Measurements from ENCODE around the gene ABCG5.

Gene ABCG5

GRCh38 chr2:43826305-43827250 lies 12.1 kb downstream of the ABCG5 start:
- Mint-ChIP-seq H3K4me3 (no peak overlapping the region), H3K4me1 (ENCODE audit: low read depth) (peaks cover 3% of the 10 kb centered on the region), H3K27me3 (peaks cover 51% of the 10 kb centered on the region), H3K9me3 (no peaks in the 10 kb centered on the region), H3K27ac (no peak overlapping the region), H3K36me3 (ENCODE audit: low read depth) (no peaks in the 10 kb centered on the region)

DNA sequence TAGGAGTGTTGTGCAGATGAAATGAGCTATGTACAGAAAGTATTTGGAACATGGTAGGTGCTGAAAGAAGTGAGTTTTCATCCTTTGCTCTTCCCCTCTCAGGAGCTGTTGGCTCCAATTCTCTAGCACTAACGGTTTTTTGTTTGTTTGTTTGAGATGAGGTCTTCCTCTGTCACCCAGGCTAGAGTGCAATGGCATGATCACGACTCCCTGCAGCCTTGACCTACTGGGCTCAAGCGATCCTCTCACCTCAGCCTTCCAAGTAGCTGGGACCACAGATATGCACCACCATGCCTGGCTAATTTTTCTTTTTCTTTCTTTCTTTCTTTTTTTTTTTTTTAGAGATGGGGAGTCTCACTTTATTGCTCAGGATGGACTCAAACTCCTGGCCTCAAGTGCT lies 12.8 kb downstream of the ABCG5 start:
- Mint-ChIP-seq H3K4me3 (no peak overlapping the region), H3K36me3 (ENCODE audit: low read depth) (no peaks in the 10 kb centered on the region), H3K9me3 (no peaks in the 10 kb centered on the region), H3K4me1 (ENCODE audit: low read depth) (no peaks in the 10 kb centered on the region), H3K27me3 (peaks cover 52% of the 10 kb centered on the region), H3K27ac (no peak overlapping the region)

DNA sequence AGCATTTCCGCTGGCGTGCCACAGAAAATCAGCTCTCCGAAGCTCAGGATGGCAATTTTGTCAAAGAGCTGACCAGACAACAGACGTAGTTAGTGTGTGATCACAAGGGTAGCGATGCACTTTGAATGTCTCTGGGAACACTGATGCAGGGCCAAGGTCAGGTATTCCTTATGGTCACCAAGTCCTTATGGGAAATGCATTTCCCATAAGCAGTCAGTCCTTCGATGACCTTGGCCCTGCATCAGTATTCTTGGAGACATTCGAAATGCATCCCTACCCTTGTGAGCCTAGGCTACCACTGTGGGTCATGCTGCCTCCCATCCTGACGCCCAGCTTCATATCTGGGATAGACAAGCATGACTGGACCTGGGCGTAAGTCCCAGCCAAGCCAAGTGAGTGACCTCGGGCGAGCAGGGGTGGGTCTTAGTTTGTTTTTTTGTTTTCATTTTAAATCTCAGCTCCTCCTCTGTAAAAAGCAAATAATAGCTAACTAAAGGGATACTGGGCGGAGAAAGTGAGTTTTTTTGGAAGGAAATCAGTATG lies 13.6 kb downstream of the ABCG5 start:
- no peaks in the 10 kb centered on the region for H3K36me3 Mint-ChIP-seq (ENCODE audit: low read depth)
- no peak overlapping the region for H3K4me3 Mint-ChIP-seq
- H3K27ac Mint-ChIP-seq = no peak overlapping the region
- no peaks in the 10 kb centered on the region for H3K9me3 Mint-ChIP-seq
- peaks cover 52% of the 10 kb centered on the region for H3K27me3 Mint-ChIP-seq
- H3K4me1 Mint-ChIP-seq (ENCODE audit: low read depth) = no peaks in the 10 kb centered on the region

- Mint-ChIP-seq H3K27ac (no peak overlapping the region), H3K4me3 (no peak overlapping the region), H3K36me3 (ENCODE audit: low read depth) (no peaks in the 10 kb centered on the region), H3K4me1 (ENCODE audit: low read depth) (no peaks in the 10 kb centered on the region), H3K27me3 (peaks cover 51% of the 10 kb centered on the region), H3K9me3 (no peaks in the 10 kb centered on the region)
Observed at GRCh38 chr2:43824512-43824911, 14.1 kb downstream of the ABCG5 start.

DNA sequence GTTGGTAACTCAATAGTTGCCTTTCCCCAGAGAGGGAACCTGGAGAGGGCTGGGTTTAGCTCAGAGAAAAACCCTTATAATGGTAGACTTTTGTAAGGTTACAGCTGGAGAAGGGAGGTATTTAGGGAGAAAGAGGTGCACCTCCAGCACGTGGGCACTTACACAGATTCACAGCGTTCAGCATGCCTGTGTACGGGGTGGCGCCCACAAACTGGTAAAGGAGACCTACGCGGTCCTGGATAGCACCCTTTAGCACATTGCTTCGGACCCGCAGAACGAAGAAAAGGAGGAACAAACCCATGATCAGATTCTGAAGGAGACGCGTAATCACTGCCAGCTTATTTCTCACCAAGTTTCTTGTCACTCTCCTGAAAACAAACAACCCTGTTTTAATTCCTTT lies 14.9 kb downstream of the ABCG5 start:
- Mint-ChIP-seq H3K4me3 (no peak overlapping the region), H3K4me1 (ENCODE audit: low read depth) (peaks cover 5% of the 10 kb centered on the region), H3K27ac (no peak overlapping the region), H3K27me3 (peaks cover 47% of the 10 kb centered on the region), H3K9me3 (no peaks in the 10 kb centered on the region), H3K36me3 (ENCODE audit: low read depth) (no peaks in the 10 kb centered on the region)

GRCh38 chr2:43822839-43823238 lies 15.8 kb downstream of the ABCG5 start:
- peaks cover 44% of the 10 kb centered on the region for H3K27me3 Mint-ChIP-seq

GRCh38 chr2:43819491-43820163 lies 19.0 kb downstream of the ABCG5 start:
- Mint-ChIP-seq H3K27me3 (peaks cover 38% of the 10 kb centered on the region), H3K27ac (no peak overlapping the region), H3K9me3 (no peaks in the 10 kb centered on the region)

More at GRCh38 chr2:43822839-43823238, 15.8 kb downstream of the ABCG5 start:
- no peaks in the 10 kb centered on the region for H3K36me3 Mint-ChIP-seq (ENCODE audit: low read depth)
- H3K4me3 Mint-ChIP-seq = no peak overlapping the region
- no peaks in the 10 kb centered on the region for H3K9me3 Mint-ChIP-seq
- no peak overlapping the region for H3K27ac Mint-ChIP-seq
- peaks cover 12% of the 10 kb centered on the region for H3K4me1 Mint-ChIP-seq (ENCODE audit: low read depth)

GRCh38 chr2:43818761-43819160 lies 19.9 kb downstream of the ABCG5 start:
- Mint-ChIP-seq H3K27ac (peak overlapping the region; percentile 28), H3K9me3 (no peaks in the 10 kb centered on the region), H3K4me3 (no peak overlapping the region), H3K4me1 (ENCODE audit: low read depth) (peaks cover 12% of the 10 kb centered on the region), H3K27me3 (peaks cover 29% of the 10 kb centered on the region), H3K36me3 (ENCODE audit: low read depth) (no peaks in the 10 kb centered on the region)

More at GRCh38 chr2:43819491-43820163, 19.0 kb downstream of the ABCG5 start:
- H3K36me3 Mint-ChIP-seq (ENCODE audit: low read depth) = no peaks in the 10 kb centered on the region
- peaks cover 12% of the 10 kb centered on the region for H3K4me1 Mint-ChIP-seq (ENCODE audit: low read depth)
- no peak overlapping the region for H3K4me3 Mint-ChIP-seq

- no peak overlapping the region for H3K27ac Mint-ChIP-seq
- peaks cover under 1% of the 10 kb centered on the region for H3K27me3 Mint-ChIP-seq
- H3K36me3 Mint-ChIP-seq (ENCODE audit: low read depth) = no peaks in the 10 kb centered on the region
- H3K4me3 Mint-ChIP-seq = no peak overlapping the region
- peaks cover 12% of the 10 kb centered on the region for H3K4me1 Mint-ChIP-seq (ENCODE audit: low read depth)
- H3K9me3 Mint-ChIP-seq = no peaks in the 10 kb centered on the region
Observed at GRCh38 chr2:43814711-43815110, 23.9 kb downstream of the ABCG5 start.

- Mint-ChIP-seq H3K4me1 (ENCODE audit: low read depth) (no peaks in the 10 kb centered on the region), H3K27ac (no peak overlapping the region), H3K4me3 (no peak overlapping the region), H3K36me3 (ENCODE audit: low read depth) (no peaks in the 10 kb centered on the region), H3K9me3 (no peaks in the 10 kb centered on the region), H3K27me3 (no peaks in the 10 kb centered on the region)
Observed at GRCh38 chr2:43812947-43813346, 25.7 kb downstream of the ABCG5 start.

DNA sequence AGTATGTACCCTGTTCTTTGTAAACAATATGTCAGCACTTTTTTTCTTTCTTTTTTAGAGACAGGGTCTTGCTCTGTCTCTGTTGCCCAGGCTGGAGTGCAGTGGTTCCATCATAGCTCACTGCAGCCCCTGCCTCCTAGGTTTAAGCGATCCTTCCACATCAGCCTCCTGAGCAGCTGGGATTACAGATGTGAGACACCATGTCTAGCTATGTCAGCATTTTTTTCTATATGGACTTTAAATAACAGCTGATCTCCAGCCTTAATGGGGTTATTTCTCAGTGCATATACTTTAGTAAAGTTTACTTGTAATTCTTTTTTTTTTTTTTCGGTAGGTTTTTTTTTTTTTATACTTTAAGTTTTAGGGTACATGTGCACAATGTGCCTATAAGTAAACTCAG lies 26.6 kb downstream of the ABCG5 start:
- no peak overlapping the region for H3K27ac Mint-ChIP-seq
- H3K27me3 Mint-ChIP-seq = no peaks in the 10 kb centered on the region
- H3K36me3 Mint-ChIP-seq (ENCODE audit: low read depth) = no peaks in the 10 kb centered on the region
- no peak overlapping the region for H3K4me3 Mint-ChIP-seq
- H3K4me1 Mint-ChIP-seq (ENCODE audit: low read depth) = no peaks in the 10 kb centered on the region
- no peaks in the 10 kb centered on the region for H3K9me3 Mint-ChIP-seq

DNA sequence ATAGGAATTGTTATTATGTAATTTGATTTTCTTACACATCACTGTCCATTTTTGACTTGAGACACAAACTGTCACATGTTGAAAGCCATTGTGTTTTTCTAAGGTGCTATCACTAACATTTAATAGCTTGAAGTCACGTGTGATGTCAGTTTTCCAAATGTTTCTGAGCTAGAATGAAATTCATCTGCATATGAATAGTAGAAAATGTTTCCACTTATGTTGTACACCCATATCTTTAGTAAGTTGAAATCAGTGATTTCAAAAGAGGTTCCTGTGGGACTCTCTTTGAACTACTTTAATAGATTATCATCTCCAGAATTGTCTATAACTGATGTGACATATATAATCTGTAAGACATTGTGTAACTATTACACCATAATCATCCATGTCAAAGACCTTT lies 27.8 kb downstream of the ABCG5 start:
- Mint-ChIP-seq H3K4me1 (ENCODE audit: low read depth) (no peaks in the 10 kb centered on the region), H3K27me3 (no peaks in the 10 kb centered on the region), H3K9me3 (no peaks in the 10 kb centered on the region), H3K27ac (no peak overlapping the region), H3K4me3 (no peak overlapping the region), H3K36me3 (ENCODE audit: low read depth) (no peaks in the 10 kb centered on the region)

GRCh38 chr2:43810452-43810851 lies 28.2 kb downstream of the ABCG5 start:
- Mint-ChIP-seq H3K4me3 (no peak overlapping the region), H3K9me3 (no peaks in the 10 kb centered on the region), H3K27me3 (no peaks in the 10 kb centered on the region), H3K27ac (no peak overlapping the region), H3K4me1 (ENCODE audit: low read depth) (no peaks in the 10 kb centered on the region), H3K36me3 (ENCODE audit: low read depth) (no peaks in the 10 kb centered on the region)

- no peak overlapping the region for H3K4me3 Mint-ChIP-seq
- H3K36me3 Mint-ChIP-seq (ENCODE audit: low read depth) = peaks cover 10% of the 10 kb centered on the region
- no peaks in the 10 kb centered on the region for H3K27me3 Mint-ChIP-seq
- H3K9me3 Mint-ChIP-seq = no peaks in the 10 kb centered on the region
- H3K27ac Mint-ChIP-seq = no peak overlapping the region
- H3K4me1 Mint-ChIP-seq (ENCODE audit: low read depth) = no peaks in the 10 kb centered on the region
Observed at GRCh38 chr2:43806719-43807031, 32.0 kb downstream of the ABCG5 start.

DNA sequence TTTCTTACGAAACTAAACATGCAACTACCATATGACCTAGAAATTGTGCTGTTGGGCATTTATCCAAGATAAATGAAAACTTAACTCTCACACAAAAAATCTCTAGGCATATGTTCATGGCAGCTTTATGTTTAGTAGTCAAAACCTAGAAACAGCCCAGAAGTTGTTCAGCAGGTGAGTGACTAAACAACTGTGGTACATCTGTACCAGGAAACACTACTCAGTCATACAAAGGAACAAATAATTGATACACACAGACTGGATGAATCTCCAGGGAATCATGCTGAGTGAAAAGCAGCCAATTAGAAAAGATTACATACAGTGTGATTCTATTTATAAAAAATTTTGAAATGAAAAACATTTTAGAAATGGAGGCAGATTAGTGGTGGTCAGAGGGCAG lies 35.5 kb downstream of the ABCG5 start:
- H3K9me3 Mint-ChIP-seq = no peaks in the 10 kb centered on the region
- H3K4me3 Mint-ChIP-seq = no peak overlapping the region
- H3K27me3 Mint-ChIP-seq = no peaks in the 10 kb centered on the region
- H3K27ac Mint-ChIP-seq = no peak overlapping the region
- no peaks in the 10 kb centered on the region for H3K4me1 Mint-ChIP-seq (ENCODE audit: low read depth)
- peaks cover 10% of the 10 kb centered on the region for H3K36me3 Mint-ChIP-seq (ENCODE audit: low read depth)
